Measurements from ENCODE around the gene ST6GALNAC5.
"Not testable (repeated sequence)": the region's sequence is repeated elsewhere in the genome, so short reads cannot be mapped to it uniquely, and the experiment has no call there.

The ST6GALNAC5 gene
- total RNA-seq, result 0 reads per million in 2 experiments

- DNase-seq (ENCODE audit: low read depth), result no peak
Observed at GRCh38 chr1:76867342-76868130, at the start of gene ST6GALNAC5. ST6GALNAC5 (plus strand) TSS chr1:76867480.

GRCh38 chr1:76820028-76820427, 47.3 kb upstream of the ST6GALNAC5 start:
- DNase-seq (ENCODE audit: low read depth), result no peak

- DNase-seq (ENCODE audit: low read depth), result not testable (repeated sequence)
Observed at GRCh38 chr1:76822961-76823360, 44.3 kb upstream of the ST6GALNAC5 start.

DNA sequence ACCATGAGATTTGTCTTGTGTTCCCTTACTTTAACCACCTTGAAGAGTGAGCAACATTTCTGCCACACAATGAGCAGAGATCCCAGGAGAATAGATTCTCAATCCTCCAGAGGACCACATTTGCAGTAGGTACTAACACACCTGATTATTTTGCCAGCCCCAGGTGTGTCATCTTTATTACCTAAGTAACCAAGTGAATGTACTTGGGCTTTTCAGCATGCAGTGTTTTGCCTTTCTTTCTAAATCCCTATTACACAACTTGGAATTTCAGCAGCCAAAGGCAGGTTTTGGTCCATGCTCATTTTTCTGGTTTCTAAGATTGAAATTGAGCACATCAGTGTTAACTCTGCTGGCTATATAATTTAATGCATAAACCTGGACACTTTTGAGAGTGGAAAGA, 43.2 kb upstream of the ST6GALNAC5 start:
- no peak for DNase-seq (ENCODE audit: low read depth)

- DNase-seq (ENCODE audit: low read depth), result no peak
Observed at GRCh38 chr1:76826072-76826845, 41.0 kb upstream of the ST6GALNAC5 start.

GRCh38 chr1:76827066-76827465, 40.2 kb upstream of the ST6GALNAC5 start:
- no peak for DNase-seq (ENCODE audit: low read depth)

GRCh38 chr1:76830373-76830772, 36.9 kb upstream of the ST6GALNAC5 start:
- no peak for DNase-seq (ENCODE audit: low read depth)

DNA sequence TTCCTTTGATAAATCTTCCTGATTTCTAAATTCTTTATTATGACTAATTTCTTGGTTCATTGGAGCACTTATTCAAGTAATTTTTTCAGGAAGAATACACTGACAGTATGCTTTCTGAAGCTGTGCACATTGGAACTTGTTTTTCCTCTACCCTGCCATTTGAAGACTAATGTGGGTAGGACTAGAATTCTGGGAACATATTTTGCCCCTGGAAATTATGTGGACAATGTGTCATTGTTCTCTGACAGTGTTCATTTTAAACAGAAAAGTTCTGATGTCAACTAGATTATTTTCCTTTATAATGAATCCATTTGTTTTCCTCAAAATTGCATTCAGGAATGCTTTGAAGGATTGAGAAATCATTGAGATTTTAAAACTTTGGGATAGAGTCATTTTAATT, 34.8 kb upstream of the ST6GALNAC5 start:
- no peak for DNase-seq (ENCODE audit: low read depth)

- DNase-seq (ENCODE audit: low read depth), result no peak
Observed at GRCh38 chr1:76833151-76833550, 34.1 kb upstream of the ST6GALNAC5 start.

- DNase-seq (ENCODE audit: low read depth), result no peak
Observed at GRCh38 chr1:76833856-76834255, 33.4 kb upstream of the ST6GALNAC5 start.

DNA sequence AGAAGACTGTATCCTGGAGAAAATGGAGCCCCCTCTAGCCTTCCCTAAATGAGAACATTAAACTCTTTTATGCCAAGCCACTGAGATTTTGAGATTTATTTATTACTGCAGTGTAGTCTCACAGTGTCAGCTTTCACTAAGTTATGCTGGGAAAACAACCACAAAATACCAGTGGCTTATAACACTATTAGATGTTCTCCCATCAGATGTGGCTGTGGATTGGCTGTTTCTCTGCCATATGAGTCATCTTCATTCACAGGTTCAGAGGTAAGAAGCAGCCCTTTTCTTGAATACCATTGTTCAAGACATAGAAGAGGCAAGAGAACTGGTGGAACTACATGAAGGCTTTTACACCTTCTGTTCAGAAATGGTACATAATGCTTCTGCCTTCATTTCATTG, 32.1 kb upstream of the ST6GALNAC5 start:
- DNase-seq (ENCODE audit: low read depth), result no peak

DNA sequence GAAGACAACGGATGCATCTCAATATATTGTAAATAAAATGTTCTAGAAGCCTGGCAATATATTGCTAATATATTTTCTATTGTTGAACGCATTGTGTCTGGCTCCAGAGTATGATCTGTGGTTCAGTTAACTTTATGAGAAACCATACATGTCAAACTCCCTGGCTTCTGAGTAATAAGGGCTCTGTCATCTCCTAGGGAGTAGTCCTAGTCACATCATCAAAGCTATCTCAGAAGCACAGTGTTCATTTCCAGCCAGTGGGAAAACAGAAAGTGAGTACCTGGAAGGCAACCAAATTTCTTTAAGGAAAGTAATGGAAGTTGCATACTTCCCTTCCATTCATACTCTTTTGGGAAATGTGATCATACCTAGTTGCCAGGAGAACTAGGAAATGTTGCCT, 27.0 kb upstream of the ST6GALNAC5 start:
- DNase-seq (ENCODE audit: low read depth), result no peak

- DNase-seq (ENCODE audit: low read depth), result no peak
Observed at GRCh38 chr1:76841460-76841859, 25.8 kb upstream of the ST6GALNAC5 start.

GRCh38 chr1:76843821-76844464, 23.3 kb upstream of the ST6GALNAC5 start:
- DNase-seq (ENCODE audit: low read depth), result no peak

DNA sequence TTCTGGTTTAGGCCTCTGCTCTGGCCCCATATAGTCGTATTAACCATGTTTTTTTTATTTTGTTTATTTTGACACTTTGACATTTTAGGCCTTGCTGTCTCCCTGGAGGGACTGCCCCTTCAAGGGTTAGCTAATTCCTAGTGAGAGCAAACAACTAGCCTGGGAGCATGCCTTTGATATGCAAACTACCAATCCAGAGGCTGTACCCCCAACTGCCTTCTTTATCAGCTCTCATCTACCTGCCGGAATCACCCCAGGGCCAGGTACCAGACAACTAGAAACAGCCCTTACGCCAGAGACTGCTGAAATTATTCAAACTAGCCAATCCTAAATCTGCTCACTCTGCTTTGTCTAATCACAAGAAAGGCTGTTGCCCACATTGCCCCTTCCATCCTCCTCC, 13.0 kb upstream of the ST6GALNAC5 start:
- no peak for DNase-seq (ENCODE audit: low read depth)

GRCh38 chr1:76856104-76856503, 11.2 kb upstream of the ST6GALNAC5 start:
- no peak for DNase-seq (ENCODE audit: low read depth)

DNA sequence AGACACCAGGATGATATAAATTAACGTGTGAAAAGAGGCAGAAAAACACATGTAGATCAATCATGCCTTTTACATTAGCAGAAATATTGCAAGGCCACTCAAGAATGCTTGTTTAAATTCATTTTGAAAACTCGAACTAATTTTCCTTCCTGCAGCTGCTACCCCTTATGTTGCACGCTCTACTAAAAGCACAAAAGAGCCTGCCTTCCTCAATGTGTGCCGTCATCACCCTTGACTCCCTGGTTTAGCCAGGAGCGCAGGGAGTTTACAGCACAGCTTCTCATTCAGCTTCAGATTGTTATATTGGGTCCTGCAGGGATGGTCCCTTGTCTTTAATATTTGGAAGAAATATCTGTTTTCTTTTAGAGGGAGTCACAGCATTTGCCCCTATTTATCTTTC, 10.1 kb upstream of the ST6GALNAC5 start:
- no peak for DNase-seq (ENCODE audit: low read depth)

DNA sequence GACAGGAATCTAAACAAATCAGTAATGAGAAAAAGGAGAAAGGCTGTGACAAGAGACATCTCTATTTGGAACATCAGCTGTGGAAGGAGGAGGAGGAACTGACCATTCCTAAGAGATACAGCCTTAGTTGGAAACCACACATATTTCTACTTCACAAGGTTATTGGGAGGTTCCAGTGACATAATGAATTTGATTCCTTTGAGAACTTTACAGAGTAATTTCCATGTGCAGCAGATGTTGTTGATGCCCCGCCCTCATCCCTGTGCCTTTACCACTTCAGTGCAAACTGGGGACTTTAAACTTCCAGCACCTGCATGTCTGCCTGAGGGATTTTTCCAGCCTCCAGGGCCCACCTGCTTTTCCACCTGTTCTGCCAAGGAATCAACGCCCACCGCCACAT, 9.3 kb upstream of the ST6GALNAC5 start:
- DNase-seq (ENCODE audit: low read depth), result no peak

DNA sequence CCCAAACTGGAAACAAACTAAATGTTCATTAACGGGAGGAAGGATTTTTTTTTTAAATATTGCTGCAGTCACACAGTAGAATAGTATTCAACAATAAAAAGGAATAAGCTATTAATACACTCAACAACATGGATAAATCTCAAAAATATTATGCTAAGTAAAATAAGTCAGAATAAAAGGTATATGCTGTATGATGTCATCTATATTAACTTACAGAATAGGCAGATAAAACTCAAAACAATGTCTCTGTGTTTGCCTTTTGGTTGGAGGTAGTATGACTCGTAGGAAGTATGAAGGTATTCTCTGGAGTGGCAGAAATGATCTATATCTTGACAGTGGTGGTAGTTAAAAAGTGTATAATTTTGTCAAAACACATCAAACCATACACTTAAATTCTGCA, 6.1 kb upstream of the ST6GALNAC5 start:
- DNase-seq (ENCODE audit: low read depth), result no peak

GRCh38 chr1:76862447-76862846, 4.8 kb upstream of the ST6GALNAC5 start:
- DNase-seq (ENCODE audit: low read depth), result no peak

GRCh38 chr1:76864383-76864782, 2.9 kb upstream of the ST6GALNAC5 start:
- DNase-seq (ENCODE audit: low read depth), result no peak

DNA sequence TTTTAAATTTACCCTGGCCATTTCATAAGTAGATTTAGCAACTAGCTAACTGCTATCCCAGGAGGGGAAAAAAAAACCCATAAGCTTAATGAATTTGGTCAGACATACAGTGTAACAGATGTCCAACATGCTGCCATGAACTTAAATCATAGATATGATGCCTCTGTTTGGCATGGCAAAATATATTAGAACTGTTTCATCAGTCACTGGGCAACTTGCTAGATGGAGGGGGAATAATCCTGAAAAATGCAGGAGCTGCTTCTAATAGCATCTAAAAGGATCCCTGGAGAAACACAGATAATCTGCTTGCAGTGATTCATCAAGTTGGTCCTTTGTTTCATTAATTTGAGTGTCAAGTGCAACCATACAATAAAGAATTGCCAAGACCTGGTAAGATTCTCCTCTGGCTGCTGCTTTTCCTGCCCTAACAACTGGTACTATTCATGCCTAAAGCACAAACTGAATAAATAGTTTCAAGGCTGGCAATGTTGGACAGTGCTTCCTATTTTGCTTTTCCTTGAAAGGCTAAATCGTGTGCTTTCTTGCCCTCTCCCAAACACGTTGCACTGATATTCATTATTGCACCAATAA, 1.5 kb upstream of the ST6GALNAC5 start:
- DNase-seq (ENCODE audit: low read depth), result no peak

Data from T follicular helper cell (primary cell).